ENCODE results near the gene ANKH. TPM values are rescaled to one million over a fixed set of nuclear protein-coding genes. Genes with fewer than 3 reads are reported as not detected.

The ANKH gene
- total RNA-seq, 2 experiments from 2014 or later = 83.7 to 87.0 TPM

- Mint-ChIP-seq H3K36me3 (ENCODE audit: low read depth) (peaks cover 19% of the 10 kb centered on the region), H3K9me3 (no peaks in the 10 kb centered on the region), H3K4me1 (peaks cover 25% of the 10 kb centered on the region), H3K27me3 (no peaks in the 10 kb centered on the region), H3K4me3 (no peak overlapping the region), H3K27ac (no peak overlapping the region)
- DNase-seq = no peak
- ChIA-PET POLR2A (no interaction called here), CTCF (interaction anchor here (1.2 kb wide), 1 partner anchor 234 kb away, joined by 3 read pairs; no protein-coding TSS in a partner anchor)
Measured at GRCh38 chr5:14766584-14766983, 105.0 kb downstream of the ANKH start.

GRCh38 chr5:14765587-14765986, 106.0 kb downstream of the ANKH start:
- no peak for DNase-seq
- Mint-ChIP-seq H3K9me3 (no peaks in the 10 kb centered on the region), H3K27ac (no peak overlapping the region), H3K36me3 (ENCODE audit: low read depth) (peaks cover 19% of the 10 kb centered on the region), H3K4me1 (peaks cover 25% of the 10 kb centered on the region), H3K27me3 (no peaks in the 10 kb centered on the region), H3K4me3 (no peak overlapping the region)
- ChIA-PET POLR2A (no interaction called here), CTCF (no interaction called here)

- CTCF ChIA-PET = interaction anchor here (1.0 kb wide), 1 partner anchor 36 kb away, joined by 3 read pairs; no protein-coding TSS in a partner anchor
- Mint-ChIP-seq H3K36me3 (ENCODE audit: low read depth) (peaks cover 17% of the 10 kb centered on the region), H3K4me1 (peaks cover 15% of the 10 kb centered on the region), H3K27me3 (no peaks in the 10 kb centered on the region), H3K27ac (no peak overlapping the region), H3K9me3 (no peaks in the 10 kb centered on the region), H3K4me3 (no peak overlapping the region)
- POLR2A ChIA-PET = interaction anchor here (1.2 kb wide), 1 partner anchor 230 kb away, joined by 3 read pairs; no protein-coding TSS in a partner anchor
- no peak for DNase-seq
Measured at GRCh38 chr5:14762549-14763216, 108.9 kb downstream of the ANKH start.

GRCh38 chr5:14760548-14761002, 111.0 kb downstream of the ANKH start:
- ChIA-PET CTCF (interaction anchor here (1.3 kb wide), 1 partner anchor 33 kb away, joined by 3 read pairs; no protein-coding TSS in a partner anchor), POLR2A (interaction anchor here (0.9 kb wide), 1 partner anchor 35 kb away, joined by 3 read pairs; no protein-coding TSS in a partner anchor)
- H3K4me1 Mint-ChIP-seq = no peaks in the 10 kb centered on the region
- no peaks in the 10 kb centered on the region for H3K27me3 Mint-ChIP-seq
- DNase-seq = no peak
- H3K36me3 Mint-ChIP-seq (ENCODE audit: low read depth) = peaks cover 8% of the 10 kb centered on the region
- no peak overlapping the region for H3K4me3 Mint-ChIP-seq
- no peaks in the 10 kb centered on the region for H3K9me3 Mint-ChIP-seq
- no peak overlapping the region for H3K27ac Mint-ChIP-seq

GRCh38 chr5:14759744-14760547, 111.6 kb downstream of the ANKH start:
- Mint-ChIP-seq H3K27ac (no peak overlapping the region), H3K27me3 (no peaks in the 10 kb centered on the region), H3K9me3 (no peaks in the 10 kb centered on the region), H3K36me3 (ENCODE audit: low read depth) (peaks cover 3% of the 10 kb centered on the region), H3K4me1 (no peaks in the 10 kb centered on the region), H3K4me3 (no peak overlapping the region)
- DNase-seq = no peak
- POLR2A ChIA-PET = interaction anchor here (0.9 kb wide), 1 partner anchor 35 kb away, joined by 3 read pairs; no protein-coding TSS in a partner anchor
- CTCF ChIA-PET = interaction anchor here (1.1 to 1.3 kb wide), 2 partner anchors 8 to 33 kb away, joined by 3 to 4 read pairs; no protein-coding TSS in a partner anchor

- POLR2A ChIA-PET = no interaction called here
Measured at GRCh38 chr5:14757850-14758249, 113.7 kb downstream of the ANKH start.

GRCh38 chr5:14756478-14756877, 115.1 kb downstream of the ANKH start:
- no peak for DNase-seq
- Mint-ChIP-seq H3K4me3 (no peak overlapping the region), H3K36me3 (ENCODE audit: low read depth) (peaks cover 16% of the 10 kb centered on the region), H3K27me3 (no peaks in the 10 kb centered on the region), H3K4me1 (no peaks in the 10 kb centered on the region), H3K9me3 (no peaks in the 10 kb centered on the region), H3K27ac (no peak overlapping the region)
- POLR2A ChIA-PET = no interaction called here
- CTCF ChIA-PET = no interaction called here

More at GRCh38 chr5:14757850-14758249, 113.7 kb downstream of the ANKH start:
- CTCF ChIA-PET = interaction anchor here (1.3 kb wide), 1 partner anchor 110 kb away, joined by 3 read pairs; no protein-coding TSS in a partner anchor
- no peaks in the 10 kb centered on the region for H3K9me3 Mint-ChIP-seq
- no peaks in the 10 kb centered on the region for H3K4me1 Mint-ChIP-seq
- no peak for DNase-seq
- H3K27me3 Mint-ChIP-seq = no peaks in the 10 kb centered on the region
- H3K36me3 Mint-ChIP-seq (ENCODE audit: low read depth) = peaks cover 10% of the 10 kb centered on the region
- no peak overlapping the region for H3K27ac Mint-ChIP-seq
- no peak overlapping the region for H3K4me3 Mint-ChIP-seq

- no peaks in the 10 kb centered on the region for H3K27me3 Mint-ChIP-seq
- peaks cover 29% of the 10 kb centered on the region for H3K36me3 Mint-ChIP-seq (ENCODE audit: low read depth)
- no peak for DNase-seq
- POLR2A ChIA-PET = no interaction called here
- CTCF ChIA-PET = no interaction called here
- no peaks in the 10 kb centered on the region for H3K4me1 Mint-ChIP-seq
- no peak overlapping the region for H3K4me3 Mint-ChIP-seq
- no peak overlapping the region for H3K27ac Mint-ChIP-seq
- no peaks in the 10 kb centered on the region for H3K9me3 Mint-ChIP-seq
Measured at GRCh38 chr5:14753947-14754346, 117.6 kb downstream of the ANKH start.

- peaks cover 29% of the 10 kb centered on the region for H3K36me3 Mint-ChIP-seq (ENCODE audit: low read depth)
- no peak for DNase-seq
- ChIA-PET CTCF (no interaction called here), POLR2A (no interaction called here)
- no peak overlapping the region for H3K27ac Mint-ChIP-seq
- no peaks in the 10 kb centered on the region for H3K27me3 Mint-ChIP-seq
- no peak overlapping the region for H3K4me3 Mint-ChIP-seq
- H3K4me1 Mint-ChIP-seq = no peaks in the 10 kb centered on the region
- H3K9me3 Mint-ChIP-seq = no peaks in the 10 kb centered on the region
Measured at GRCh38 chr5:14753292-14753691, 118.3 kb downstream of the ANKH start.

GRCh38 chr5:14752497-14753071, 119.0 kb downstream of the ANKH start:
- H3K9me3 Mint-ChIP-seq = no peaks in the 10 kb centered on the region
- H3K27me3 Mint-ChIP-seq = no peaks in the 10 kb centered on the region
- ChIA-PET POLR2A (no interaction called here), CTCF (no interaction called here)
- H3K4me3 Mint-ChIP-seq = no peak overlapping the region
- peaks cover 29% of the 10 kb centered on the region for H3K36me3 Mint-ChIP-seq (ENCODE audit: low read depth)
- DNase-seq = no peak
- no peak overlapping the region for H3K27ac Mint-ChIP-seq
- no peaks in the 10 kb centered on the region for H3K4me1 Mint-ChIP-seq

GRCh38 chr5:14750712-14751111, 120.9 kb downstream of the ANKH start:
- no peak overlapping the region for H3K27ac Mint-ChIP-seq
- ChIA-PET CTCF (no interaction called here), POLR2A (no interaction called here)
- no peak for DNase-seq
- H3K27me3 Mint-ChIP-seq = no peaks in the 10 kb centered on the region
- peaks cover 3% of the 10 kb centered on the region for H3K4me1 Mint-ChIP-seq
- peaks cover 41% of the 10 kb centered on the region for H3K36me3 Mint-ChIP-seq (ENCODE audit: low read depth)
- H3K9me3 Mint-ChIP-seq = no peaks in the 10 kb centered on the region
- H3K4me3 Mint-ChIP-seq = no peak overlapping the region

GRCh38 chr5:14749579-14750101, 121.9 kb downstream of the ANKH start:
- DNase-seq = no peak
- Mint-ChIP-seq H3K36me3 (ENCODE audit: low read depth) (peaks cover 42% of the 10 kb centered on the region), H3K4me3 (no peak overlapping the region), H3K4me1 (peaks cover 7% of the 10 kb centered on the region), H3K27ac (no peak overlapping the region), H3K27me3 (no peaks in the 10 kb centered on the region), H3K9me3 (no peaks in the 10 kb centered on the region)
- CTCF ChIA-PET = no interaction called here
- POLR2A ChIA-PET = interaction anchor here (0.7 kb wide), 1 partner anchor 243 kb away, joined by 3 read pairs; no protein-coding TSS in a partner anchor

All from activated CD4-positive, alpha-beta memory T cell treated with anti-CD3 and anti-CD28 coated beads, Interleukin-2, amount 10 ng/mL, durations not matched to agents 7 days and 5 days (primary cell).